H1 (cell line): Measurements from ENCODE around the gene MMP15. TPM values are rescaled to one million over a fixed set of nuclear protein-coding genes. Genes with fewer than 3 reads are reported as not detected.

Experiments used
- CTCF ChIA-PET: fragments of 300-600 bp; sonication (Branson Sonifier 250); formaldehyde crosslinking; loops from one replicate; lab custom pipeline; 2021; ENCODE audit not compliant: partially characterized antibody; lab: Charles Lee
- POLR2A ChIA-PET: fragments of 300-600 bp; sonication (Branson Sonifier 250); formaldehyde crosslinking; loops from one replicate; lab custom pipeline; 2021; ENCODE audit warnings: inconsistent platforms; ENCODE audit not compliant: partially characterized antibody; lab: Charles Lee
- DNase-seq, 2 experiments: peaks; one replicate each; pipeline versions ENCODE4 v3.0.0 to v3.0.0-alpha.2; 2010 to 2022; ENCODE audit warnings: low spot score in 2 of 2, low read depth in 1 of 2, mixed read lengths in 1 of 2
- FAIRE-seq: peaks from 2 replicates; lab custom pipeline; 2011; peaks lifted over from hg19 to GRCh38; lab: Jason Lieb, UNC
- H2AFZ ChIP-seq: 2 replicates; pipeline ENCODE4 v1.8.1; 2012; ENCODE audit warnings: low read length, inconsistent platforms
- H2AK5ac ChIP-seq: 2 replicates; pipeline ENCODE4 v1.6.1; 2013; ENCODE audit warnings: low read depth, low read length
- H2BK120ac ChIP-seq: replicated peaks from 2 replicates; pipeline ENCODE3; 2013; ENCODE audit warnings: low read depth, low read length, inconsistent platforms
- H2BK12ac ChIP-seq: 2 replicates; pipeline ENCODE4 v1.6.1; 2013; ENCODE audit warnings: low read depth, low read length
- H2BK15ac ChIP-seq: 2 replicates; pipeline ENCODE4 v1.6.1; 2013; ENCODE audit warnings: low read length
- H2BK20ac ChIP-seq: 2 replicates; pipeline ENCODE4 v1.6.1; 2013; ENCODE audit warnings: low read length
- H2BK5ac ChIP-seq: 2 replicates; pipeline ENCODE4 v1.6.1; 2013; ENCODE audit warnings: low read depth, low read length
- H3K14ac ChIP-seq: 2 replicates; pipeline ENCODE4 v1.6.1; 2013; ENCODE audit warnings: inconsistent platforms; ENCODE audit not compliant: insufficient read length
- H3K18ac ChIP-seq: 2 replicates; pipeline ENCODE4 v1.6.1; 2013; ENCODE audit warnings: low read length; ENCODE audit errors: extremely low read depth
- H3K23ac ChIP-seq: 2 replicates; pipeline ENCODE4 v1.6.1; 2013; ENCODE audit warnings: inconsistent platforms; ENCODE audit not compliant: insufficient read length
- H3K23me2 ChIP-seq: 2 replicates; pipeline ENCODE4 v1.6.1; 2013; ENCODE audit warnings: low read depth, low read length
- H3K27ac ChIP-seq: 2 replicates; pipeline ENCODE4 v1.6.1; 2011; ENCODE audit warnings: low read depth, low read length, inconsistent platforms
- H3K27me3 ChIP-seq, 4 experiments: replicated peaks in 1 of 4; 1 replicate in 1 of 4; 2 replicates in 3 of 4; pipeline versions ENCODE4 v1.6.1 to v1.8.1; 2011 to 2013; ENCODE audit warnings: low read length in 3 of 4, mild to moderate bottlenecking in 3 of 4, inconsistent platforms in 2 of 4, mixed read lengths in 2 of 4, moderate library complexity in 1 of 4; ENCODE audit not compliant: control insufficient read depth in 3 of 4, insufficient read depth in 3 of 4; ENCODE audit errors: extremely low read depth in 1 of 4
- H3K36me3 ChIP-seq, 4 experiments: 2 replicates each; pipeline versions ENCODE4 v1.6.1 to v1.8.1; 2011 to 2013; ENCODE audit warnings: mild to moderate bottlenecking in 4 of 4, low read length in 3 of 4, moderate library complexity in 2 of 4, control low read depth in 1 of 4, inconsistent platforms in 1 of 4; ENCODE audit not compliant: insufficient read depth in 4 of 4, control insufficient read depth in 2 of 4
- H3K4ac ChIP-seq: replicated peaks from 2 replicates; pipeline ENCODE3; 2013; ENCODE audit warnings: low read length, low read depth, mixed read lengths, inconsistent platforms; ENCODE audit not compliant: insufficient read length
- H3K4me1 ChIP-seq, 4 experiments: replicated peaks in 1 of 4; 1 replicate in 1 of 4; 2 replicates in 3 of 4; pipeline versions ENCODE4 v1.6.1 to v1.8.1; 2011 to 2013; ENCODE audit warnings: low read length in 3 of 4, inconsistent platforms in 2 of 4, mixed read lengths in 1 of 4; ENCODE audit not compliant: insufficient read depth in 4 of 4, control insufficient read depth in 3 of 4
- H3K4me2 ChIP-seq, 2 experiments: 2 replicates each; pipeline versions ENCODE4 v1.6.1 to v1.8.1; 2011 to 2013; ENCODE audit warnings: low read depth in 2 of 2, low read length in 2 of 2, control low read depth in 1 of 2, inconsistent platforms in 1 of 2, mild to moderate bottlenecking in 1 of 2; ENCODE audit not compliant: insufficient read depth in 1 of 2
- H3K4me3 ChIP-seq, 4 experiments: fragments of 200-600, 300-600 bp in 1 of 4; sonication (generic), shearing (Covaris generic), sonication (Bioruptor Twin) in 1 of 4; 2 replicates each; pipeline versions ENCODE4 v1.5.1 to v1.8.1; 2011 to 2016; ENCODE audit warnings: low read length in 4 of 4, low read depth in 3 of 4, control low read depth in 2 of 4, inconsistent platforms in 2 of 4, mild to moderate bottlenecking in 2 of 4, mixed read lengths in 1 of 4, moderate library complexity in 1 of 4; ENCODE audit not compliant: insufficient read depth in 2 of 4; ENCODE audit errors: extremely low read depth in 1 of 4
- H3K56ac ChIP-seq: replicated peaks from 2 replicates; pipeline ENCODE3; 2013; ENCODE audit warnings: low read depth, mild to moderate bottlenecking, mixed read lengths, low read length, inconsistent platforms; ENCODE audit not compliant: insufficient read length
- H3K79me1 ChIP-seq: 2 replicates; pipeline ENCODE4 v1.6.1; 2013; ENCODE audit warnings: low read depth, low read length, control low read depth
- H3K79me2 ChIP-seq, 2 experiments: 2 replicates each; pipeline versions ENCODE4 v1.6.1 to v1.8.1; 2012 to 2013; ENCODE audit warnings: low read length in 2 of 2, mild to moderate bottlenecking in 2 of 2, inconsistent platforms in 1 of 2; ENCODE audit not compliant: insufficient read depth in 2 of 2, control insufficient read depth in 1 of 2
- H3K9ac ChIP-seq, 4 experiments: replicated peaks in 1 of 4; 1 replicate in 1 of 4; 2 replicates in 3 of 4; pipeline versions ENCODE4 v1.6.1 to v1.8.1; 2011 to 2013; ENCODE audit warnings: low read depth in 3 of 4, low read length in 3 of 4, control low read depth in 2 of 4, mild to moderate bottlenecking in 2 of 4, moderate library complexity in 2 of 4, inconsistent platforms in 1 of 4; ENCODE audit errors: extremely low read depth in 1 of 4
- H3K9me3 ChIP-seq, 2 experiments: 2 replicates each; pipeline versions ENCODE4 v1.6.1 to v1.8.1; 2012 to 2013; ENCODE audit warnings: mild to moderate bottlenecking in 2 of 2, moderate library complexity in 2 of 2, control low read depth in 1 of 2, inconsistent platforms in 1 of 2, low read depth in 1 of 2, low read length in 1 of 2, mixed read lengths in 1 of 2; ENCODE audit not compliant: insufficient read depth in 2 of 2
- H4K20me1 ChIP-seq, 2 experiments: replicated peaks in 1 of 2; 2 replicates each; pipeline versions ENCODE3 to v1.8.1; 2011 to 2013; ENCODE audit warnings: inconsistent platforms in 2 of 2, low read length in 2 of 2, mild to moderate bottlenecking in 1 of 2; ENCODE audit not compliant: insufficient read depth in 2 of 2, control insufficient read depth in 1 of 2
- H4K5ac ChIP-seq: 2 replicates; pipeline ENCODE4 v1.6.1; 2013; ENCODE audit warnings: low read length, low read depth, mixed read lengths, inconsistent platforms; ENCODE audit not compliant: insufficient read length
- H4K8ac ChIP-seq: 2 replicates; pipeline ENCODE4 v1.8.0; 2013; ENCODE audit warnings: mild to moderate bottlenecking, moderate library complexity, low read length, inconsistent platforms; ENCODE audit not compliant: insufficient read depth; ENCODE audit errors: extremely low read depth
- H4K91ac ChIP-seq: replicated peaks from 2 replicates; pipeline ENCODE3; 2013; ENCODE audit warnings: low read length, mixed read lengths, inconsistent platforms; ENCODE audit not compliant: insufficient read length
- BACH1 ChIP-seq: IDR thresholded peaks from 2 replicates; pipeline ENCODE4 v1.6.1; 2012; ENCODE audit warnings: low read length, improper control_type of control experiment
- CHD2 ChIP-seq: IDR thresholded peaks from 2 replicates; pipeline ENCODE4 v1.6.1; 2012; ENCODE audit warnings: low read length, improper control_type of control experiment
- CTCF ChIP-seq, 3 experiments: IDR thresholded peaks; 1 replicate in 2 of 3; 2 replicates in 1 of 3; pipeline versions ENCODE4 v1.5.1 to v1.6.1; 2011; ENCODE audit warnings: low read length in 3 of 3, mild to moderate bottlenecking in 3 of 3, inconsistent platforms in 2 of 3, low read depth in 1 of 3, moderate library complexity in 1 of 3; ENCODE audit not compliant: insufficient read depth in 1 of 3; ENCODE audit errors: control extremely low read depth in 1 of 3
- HDAC6 ChIP-seq: IDR thresholded peaks from one replicate; pipeline ENCODE4 v1.7.1; 2012; ENCODE audit warnings: low read depth, mild to moderate bottlenecking, inconsistent platforms, low read length, moderate library complexity
- JUND ChIP-seq: IDR thresholded peaks from 2 replicates; pipeline ENCODE4 v1.6.1; 2011; ENCODE audit warnings: mild to moderate bottlenecking, improper control_type of control experiment, low read length
- KDM1A ChIP-seq: fragments of 200-600, 300-600 bp; sonication (generic); IDR thresholded peaks from 2 replicates; pipeline ENCODE4 v1.7.1; 2016; ENCODE audit warnings: mild to moderate bottlenecking, low read length, borderline replicate concordance
- KDM5A ChIP-seq: fragments of 200-600 bp; IDR thresholded peaks from 2 replicates; pipeline ENCODE4 v1.7.1; 2012; ENCODE audit warnings: mild to moderate bottlenecking, low read length, inconsistent platforms, mixed read lengths
- NANOG ChIP-seq: IDR thresholded peaks from 2 replicates; pipeline ENCODE4 v1.6.1; 2011; ENCODE audit warnings: low read length, low read depth, mild to moderate bottlenecking, inconsistent platforms; ENCODE audit not compliant: insufficient read depth, poor library complexity, severe bottlenecking
- POU5F1 ChIP-seq: IDR thresholded peaks from 2 replicates; pipeline ENCODE4 v1.6.1; 2011; ENCODE audit warnings: low read depth, mild to moderate bottlenecking, low read length, moderate library complexity
- SIX5 ChIP-seq: IDR thresholded peaks from 2 replicates; pipeline ENCODE4 v1.6.1; 2011; ENCODE audit warnings: mild to moderate bottlenecking, low read depth, low read length
- SP2 ChIP-seq: IDR thresholded peaks from 2 replicates; pipeline ENCODE4 v1.6.1; 2012; ENCODE audit warnings: mild to moderate bottlenecking, low read length, inconsistent platforms
- TCF12 ChIP-seq: IDR thresholded peaks from 2 replicates; pipeline ENCODE4 v1.6.1; 2011; ENCODE audit warnings: low read depth, mild to moderate bottlenecking, low read length
- TEAD4 ChIP-seq: IDR thresholded peaks from 2 replicates; pipeline ENCODE4 v1.6.1; 2012; ENCODE audit warnings: low read depth, low read length, inconsistent platforms, mixed read lengths
- WGBS, 2 experiments: shearing (Covaris generic) in 1 of 2; methylation state at CpG; one replicate each; pipeline versions ENCODE4 v1.1.6 to v1.1.7; 2013 to 2015; ENCODE audit warnings: low lambda C conversion rate in 2 of 2, mixed read lengths in 2 of 2, inconsistent platforms in 1 of 2, low coverage in 1 of 2, missing lambda C conversion rate in 1 of 2; ENCODE audit not compliant: insufficient replicate concordance in 2 of 2, insufficient coverage in 1 of 2, insufficient read length in 1 of 2; ENCODE audit errors: extremely low coverage in 1 of 2, missing lambda C conversion rate in 1 of 2; 5-methylcytosine and 5-hydroxymethylcytosine counted together
- polyA plus RNA-seq, 7 experiments: library from polyadenylated mRNA; depleted of rRNA in 3 of 7; stranded (reverse) in 5 of 7; unstranded in 2 of 7; fragments of >200 nt in 5 of 7; fragments of 200-250 nt in 2 of 7; gene quantifications; 1 replicate in 5 of 7; 2 replicates in 1 of 7; 4 replicates in 1 of 7; pipeline versions ENCODE4 v1.2.1 to v1.2.3, GENCODE V29; 2011 to 2013; ENCODE audit warnings: missing spikeins in 2 of 7, mixed read lengths in 2 of 7
- total RNA-seq: library from RNA; stranded (reverse); fragmentation: NEBNext Ultra II Directional; extraction: Animal tissue kit (Norgen Biotek cat#: 25700); gene quantifications from 2 replicates; pipeline ENCODE4 v1.2.1, GENCODE V29; 2021

MMP15 gene
- total and polyA plus RNA-seq, 2 of the 8 experiments (the other 6 are each of a cell fraction or from before 2014, with no cell fraction given), result 38.5 to 42.2 TPM

- no peaks in the 10 kb centered on the region for H3K79me2 ChIP-seq
- no peak for FAIRE-seq
- DNase-seq, result no peak
- H3K27ac ChIP-seq, result no peak overlapping the region
- H2BK120ac ChIP-seq, result no peak overlapping the region
- no peak overlapping the region; the same call in 1 of the 2 replicates for H4K8ac ChIP-seq
- WGBS, 2 experiments, result 85% methylated on average over 11 of the region's 11 CpGs; no CpG with 5 or more reads in 1 of the 2 experiments
- H2BK5ac ChIP-seq, result no peak overlapping the region
- no peak overlapping the region for H3K4me3 ChIP-seq
- ChIA-PET POLR2A (interaction anchor here (1.4 kb wide), 1 partner anchor 44 kb away, joined by 5 read pairs; the partner anchor contains the start of gene CFAP20), CTCF (interaction anchor here (1.7 to 2.8 kb wide), 3 partner anchors 12 to 53 kb away, joined by 3 to 12 read pairs (median 7); no protein-coding TSS in a partner anchor)
- H3K56ac ChIP-seq, result no peak overlapping the region
- peaks cover 0 to 10% of the 10 kb centered on the region in 2 experiments for H4K20me1 ChIP-seq
- H3K27me3 ChIP-seq, result no peaks in the 10 kb centered on the region
- H3K9ac ChIP-seq, result no peak overlapping the region
- no peaks in the 10 kb centered on the region for H3K79me1 ChIP-seq
- no peak overlapping the region for H2BK20ac ChIP-seq
- no peak overlapping the region for H4K5ac ChIP-seq
- H3K4me1 ChIP-seq, result peaks cover 0 to 10% (median 4%) of the 10 kb centered on the region in 4 experiments; a peak in 3 of 7 replicates
- H2AK5ac ChIP-seq, result no peak overlapping the region
- no peak overlapping the region for H3K4me2 ChIP-seq
- no peaks in the 10 kb centered on the region; a peak in 1 of 8 replicates for H3K36me3 ChIP-seq
- H3K23me2 ChIP-seq, result peaks cover 10% of the 10 kb centered on the region
- no peak overlapping the region for H3K23ac ChIP-seq
- H4K91ac ChIP-seq, result no peak overlapping the region
- no peak overlapping the region for H2AFZ ChIP-seq
- H3K18ac ChIP-seq, result no peak overlapping the region
- H2BK12ac ChIP-seq, result no peak overlapping the region
- no peak overlapping the region for H3K14ac ChIP-seq
- no peak overlapping the region for H2BK15ac ChIP-seq
- H3K4ac ChIP-seq, result no peak overlapping the region
- H3K9me3 ChIP-seq, result no peaks in the 10 kb centered on the region
- TF ChIP-seq HDAC6 (no peak), SP2 (no peak), KDM5A (no peak), NANOG (no peak), POU5F1 (no peak), SIX5 (no peak), CTCF (IDR thresholded peaks at IDR 0.05; ENCODE audit: control extremely low read depth in 1 of 3, insufficient read depth in 1 of 3, low read depth in 1 of 3, low read length in 3 of 3) (no peak), CHD2 (no peak), TCF12 (no peak), TEAD4 (no peak), KDM1A (no peak), BACH1 (no peak), JUND (no peak)
Measured at GRCh38 chr16:58085171-58085570, 59.6 kb downstream of the MMP15 start.
